HG03103 (cell line): ENCODE measurements around the gene CPNE5.
"Not testable (repeated sequence)": the region's sequence is repeated elsewhere in the genome, so short reads cannot be mapped to it uniquely, and the experiment has no call there.

ENCODE experiments used
- ATAC-seq: cut with Tn5 transposase; IDR thresholded peaks from one replicate; pipeline ENCODE4 v1.9.1; 2021; ENCODE audit warnings: low read depth; ENCODE audit not compliant: unreplicated experiment

The CPNE5 gene

DNA sequence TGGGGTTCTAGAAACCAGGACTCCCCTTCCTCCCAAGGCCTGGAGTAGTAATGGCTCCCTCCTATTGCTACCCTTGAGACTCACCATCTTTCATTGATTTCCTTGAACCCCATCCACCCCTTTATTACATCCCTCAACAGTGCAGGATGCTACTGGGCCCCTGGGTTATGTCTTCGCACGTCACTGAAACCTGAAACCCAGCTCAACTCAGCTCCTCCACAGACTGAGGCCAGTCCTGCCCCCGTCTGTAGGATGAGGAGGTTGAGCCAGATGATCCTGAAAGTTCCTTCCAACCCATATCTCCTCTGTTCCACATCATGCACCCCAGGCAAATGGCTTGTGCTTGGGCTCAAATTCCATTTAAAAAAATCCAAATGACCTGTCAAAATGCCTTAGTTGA, 21.4 kb downstream of the CPNE5 start:
- no peak for ATAC-seq

- ATAC-seq = no peak
Measured at GRCh38 chr6:36817176-36817817, 21.9 kb downstream of the CPNE5 start.

DNA sequence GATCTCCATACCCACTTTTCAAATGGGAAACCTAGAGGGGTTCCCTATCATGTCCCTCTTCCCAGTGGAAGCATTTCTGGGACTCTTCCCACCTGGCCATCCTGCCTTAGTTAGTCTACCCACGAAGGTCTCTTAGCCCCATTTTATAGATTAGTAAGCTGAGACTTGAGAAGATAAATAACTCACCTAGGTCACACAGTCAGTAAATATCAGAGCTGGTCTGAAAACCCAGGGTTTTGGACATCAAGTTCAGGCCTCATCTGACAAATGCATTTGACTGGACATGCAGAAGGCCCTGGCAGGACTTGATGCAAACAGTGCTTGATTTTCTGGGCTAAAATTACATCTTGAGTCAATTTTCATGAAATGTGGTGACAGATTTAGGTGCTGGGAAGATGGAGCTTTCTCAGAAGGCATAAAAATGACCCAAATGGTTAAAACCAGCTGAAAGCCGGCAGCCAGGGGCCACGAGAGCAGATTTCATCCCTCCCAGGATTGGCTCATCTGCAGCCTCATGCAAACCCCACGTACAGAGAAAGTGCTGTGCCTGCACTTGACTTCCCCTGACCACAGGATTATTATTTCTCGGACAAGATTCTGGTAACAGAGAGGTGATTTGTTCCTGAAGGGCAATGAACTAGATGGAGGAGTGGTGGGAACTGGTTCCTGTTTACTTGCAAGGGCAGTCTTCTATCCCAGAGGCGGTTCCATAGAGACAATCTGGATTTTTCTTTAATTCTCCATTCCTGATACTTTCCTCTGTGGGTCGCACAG, 23.1 kb downstream of the CPNE5 start:
- ATAC-seq = no peak

DNA sequence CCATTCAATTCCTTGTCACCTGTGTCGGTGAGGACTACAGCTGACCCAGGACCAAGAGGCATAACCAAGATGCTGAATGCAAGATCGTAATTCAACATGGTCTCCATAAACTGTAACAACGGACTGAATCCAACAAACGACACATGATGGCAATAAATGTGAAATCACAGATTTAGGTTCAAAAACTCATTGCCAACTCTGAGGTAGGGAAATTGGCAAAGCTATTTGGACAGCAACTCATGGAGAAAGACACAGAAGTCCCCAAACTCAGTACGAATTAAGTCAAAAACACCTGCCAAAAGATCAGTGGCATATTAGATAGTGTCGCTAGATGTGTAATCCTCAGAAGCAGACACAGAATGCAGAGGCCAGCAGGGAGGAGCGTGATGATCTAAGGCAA, 25.0 kb downstream of the CPNE5 start:
- ATAC-seq = no peak

- ATAC-seq = no peak
Measured at GRCh38 chr6:36813526-36813925, 25.7 kb downstream of the CPNE5 start.

DNA sequence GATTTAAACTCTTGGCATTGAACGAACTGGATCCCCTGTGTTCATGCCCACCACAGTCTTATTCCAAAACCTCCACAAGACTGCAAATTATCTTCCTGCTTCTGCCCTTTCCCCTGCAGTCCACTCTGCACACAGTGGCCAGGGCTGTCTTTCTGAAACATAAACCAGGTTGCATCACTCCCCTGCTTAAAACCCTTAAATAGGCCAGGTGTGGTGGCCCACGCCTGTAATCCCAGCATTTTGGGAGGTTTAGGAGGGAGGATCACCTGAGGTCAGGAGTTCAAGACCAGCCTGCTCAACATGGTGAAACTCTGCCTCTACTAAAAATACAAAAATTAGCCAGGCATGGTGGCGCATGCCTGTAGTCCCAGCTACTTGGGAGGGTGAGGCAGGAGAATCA, 26.2 kb downstream of the CPNE5 start:
- ATAC-seq = not testable (repeated sequence)

DNA sequence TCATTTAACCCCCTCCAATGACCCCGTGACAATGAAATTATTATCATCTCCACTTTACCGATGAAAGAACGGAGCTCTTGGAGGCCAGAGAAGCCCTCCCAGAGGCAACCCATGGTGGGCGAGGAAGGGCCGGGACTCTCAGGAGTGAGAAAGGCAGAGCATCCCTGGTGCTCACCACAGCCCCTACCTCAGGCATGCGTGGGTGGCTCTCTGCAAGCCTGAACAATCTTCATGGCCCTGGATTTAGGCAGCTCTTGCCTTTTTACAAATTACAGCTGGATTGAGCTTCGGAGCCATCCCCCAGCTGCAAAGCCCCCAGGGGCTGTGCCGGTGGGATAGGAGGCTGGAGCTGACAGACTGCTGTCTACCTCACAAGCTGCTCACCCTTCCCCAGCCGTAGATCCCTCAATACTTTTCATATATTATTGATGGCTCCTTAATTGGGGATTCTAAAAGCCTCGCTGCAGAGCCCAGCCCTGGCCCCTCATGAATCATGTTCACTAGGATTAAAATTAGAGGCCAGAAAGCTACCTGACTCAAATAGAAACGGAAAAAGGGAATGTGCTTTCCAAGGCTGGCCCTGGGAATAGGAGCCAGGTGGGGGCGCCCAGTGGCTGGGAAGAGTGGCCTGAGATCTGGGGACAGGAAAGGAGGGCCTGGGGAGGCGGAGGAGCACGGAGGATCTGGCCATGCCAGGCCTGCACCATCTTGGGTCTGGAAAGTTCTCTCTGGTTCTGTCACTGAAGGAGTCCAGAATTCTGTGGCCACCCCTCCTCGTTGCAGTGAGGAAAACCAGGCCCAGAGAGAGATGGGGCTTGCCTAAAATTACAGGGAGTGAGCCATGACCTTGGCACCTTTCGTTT, 29.1 kb downstream of the CPNE5 start:
- no peak for ATAC-seq

DNA sequence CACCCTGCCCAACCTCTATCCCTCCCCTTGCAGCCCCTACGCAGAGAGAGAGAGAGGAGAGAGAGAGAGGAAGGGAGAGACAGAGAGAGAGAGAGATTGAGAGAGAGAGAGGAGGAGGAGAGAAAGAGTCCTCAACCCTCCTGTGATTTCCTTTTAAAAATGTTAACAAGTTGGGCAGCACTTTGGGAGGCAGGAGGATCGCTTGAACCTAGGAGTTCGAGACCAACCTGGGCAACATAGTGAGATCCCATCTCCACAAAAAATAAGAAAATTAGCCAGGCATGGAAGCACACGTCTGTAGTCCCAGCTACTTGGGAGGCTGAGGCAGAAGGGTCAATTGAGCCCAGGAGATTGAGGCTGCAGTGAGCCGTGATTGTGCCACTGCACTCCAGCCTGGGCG, 30.1 kb downstream of the CPNE5 start:
- ATAC-seq = no peak

- no peak for ATAC-seq
Measured at GRCh38 chr6:36808634-36809033, 30.6 kb downstream of the CPNE5 start.

DNA sequence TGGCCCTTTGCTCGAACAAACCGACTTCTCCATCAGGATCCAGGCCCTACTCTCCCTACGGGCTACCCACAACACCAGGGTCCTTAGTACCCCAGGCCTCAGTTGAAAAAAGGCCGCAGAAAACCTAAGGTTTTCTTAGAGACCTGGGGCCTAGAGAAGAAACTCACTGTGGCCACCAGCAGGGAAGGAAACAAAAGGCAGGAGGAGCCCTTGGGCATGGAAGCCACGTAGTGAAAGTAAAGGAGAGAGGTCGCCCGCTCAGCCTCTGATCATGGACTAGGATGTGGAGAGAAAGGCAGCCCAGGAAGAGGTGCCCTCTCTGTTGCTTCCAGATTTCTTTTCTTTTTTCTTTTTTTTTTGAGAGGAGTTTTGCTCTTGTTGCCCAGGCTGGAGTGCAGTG, 31.5 kb downstream of the CPNE5 start:
- no peak for ATAC-seq

- no peak for ATAC-seq
Measured at GRCh38 chr6:36807143-36807542, 32.1 kb downstream of the CPNE5 start.

GRCh38 chr6:36805917-36806316, 33.3 kb downstream of the CPNE5 start:
- no peak for ATAC-seq

DNA sequence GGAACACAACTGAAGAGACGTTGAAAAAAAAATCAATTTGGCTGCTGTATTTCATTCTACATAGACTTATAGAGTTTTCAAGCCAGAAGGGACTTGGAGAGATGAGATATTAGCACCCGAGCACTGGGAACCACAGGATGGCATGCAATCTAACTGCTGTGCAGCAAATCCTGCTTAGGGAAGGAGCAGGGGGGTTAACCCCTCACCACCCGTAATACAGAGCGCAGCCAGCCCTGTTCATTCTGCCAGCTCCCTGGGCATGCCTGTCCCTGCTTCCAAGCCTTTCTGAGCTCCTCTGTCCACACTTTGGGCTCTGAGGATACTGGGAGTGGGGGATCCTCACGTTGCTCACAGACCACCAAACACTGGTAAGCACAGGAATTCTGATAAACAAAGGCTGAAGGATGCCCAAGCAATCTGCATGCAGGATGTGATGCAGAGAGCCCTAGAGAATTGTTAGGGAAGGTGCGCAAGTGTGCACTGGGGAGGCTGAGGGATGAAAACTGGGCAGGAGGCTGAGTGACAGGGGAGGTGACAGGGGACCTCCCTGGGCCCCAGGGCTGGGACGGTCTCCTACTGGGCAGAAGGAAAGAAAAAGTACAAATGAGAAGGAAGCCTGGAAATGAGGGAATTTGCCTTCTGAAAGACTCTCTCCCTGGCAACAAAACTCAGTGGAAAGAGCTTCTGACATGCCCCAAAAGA, 34.0 kb downstream of the CPNE5 start:
- no peak for ATAC-seq

DNA sequence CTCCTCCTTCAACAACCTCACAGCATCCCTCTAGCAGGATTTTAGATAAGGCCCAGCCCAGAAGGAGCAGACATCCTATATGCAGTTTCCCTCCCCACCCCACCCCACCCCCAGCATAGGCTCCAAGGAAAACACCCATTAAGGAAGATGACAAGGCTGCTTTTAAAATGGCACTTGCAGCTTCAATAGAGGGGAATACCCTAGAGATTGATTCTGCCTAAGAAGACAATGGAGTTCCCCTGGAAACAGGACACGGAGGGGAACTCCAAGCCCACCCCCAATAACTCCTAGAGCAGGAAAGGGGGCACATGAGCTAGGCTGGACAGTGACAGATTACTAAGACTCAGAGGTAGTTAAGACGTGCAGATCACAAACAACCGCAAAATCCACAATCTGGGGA, 34.7 kb downstream of the CPNE5 start:
- ATAC-seq = no peak

DNA sequence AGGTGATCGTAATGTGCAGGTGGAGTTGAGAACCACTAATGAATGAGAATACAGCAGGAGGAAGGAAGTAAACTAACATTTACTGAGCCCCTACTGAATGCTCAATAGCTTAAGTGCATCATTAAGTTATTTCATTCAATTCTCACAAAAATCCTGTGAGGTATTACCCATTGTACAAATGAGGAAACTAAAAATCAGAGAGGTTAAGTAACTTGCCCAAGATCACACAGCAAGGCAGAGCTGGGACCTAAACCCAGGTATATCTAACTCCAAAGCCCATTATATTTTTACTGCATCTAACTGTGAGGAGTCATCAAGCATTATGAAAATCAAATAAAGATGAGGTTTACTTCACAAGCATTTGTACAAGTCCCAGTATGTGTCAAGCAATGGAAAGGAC, 35.3 kb downstream of the CPNE5 start:
- no peak for ATAC-seq

DNA sequence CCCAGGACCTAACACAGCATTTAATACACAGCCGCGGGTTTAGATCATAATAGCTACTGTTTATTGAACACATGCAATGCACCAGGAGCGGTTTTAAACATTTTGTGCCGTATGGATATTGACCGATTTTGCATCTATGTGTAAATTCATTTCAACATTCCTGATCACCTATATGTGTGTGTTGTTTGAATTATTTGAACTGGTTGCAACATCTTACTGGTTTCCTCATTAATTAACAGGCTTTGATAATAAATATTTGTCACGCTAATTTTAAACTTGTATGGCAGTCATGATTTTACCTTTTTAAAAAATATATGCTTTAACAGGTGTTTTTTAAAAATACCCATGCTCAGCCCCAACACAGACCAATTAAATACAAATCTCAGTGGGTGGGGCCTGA, 35.8 kb downstream of the CPNE5 start:
- ATAC-seq = no peak

DNA sequence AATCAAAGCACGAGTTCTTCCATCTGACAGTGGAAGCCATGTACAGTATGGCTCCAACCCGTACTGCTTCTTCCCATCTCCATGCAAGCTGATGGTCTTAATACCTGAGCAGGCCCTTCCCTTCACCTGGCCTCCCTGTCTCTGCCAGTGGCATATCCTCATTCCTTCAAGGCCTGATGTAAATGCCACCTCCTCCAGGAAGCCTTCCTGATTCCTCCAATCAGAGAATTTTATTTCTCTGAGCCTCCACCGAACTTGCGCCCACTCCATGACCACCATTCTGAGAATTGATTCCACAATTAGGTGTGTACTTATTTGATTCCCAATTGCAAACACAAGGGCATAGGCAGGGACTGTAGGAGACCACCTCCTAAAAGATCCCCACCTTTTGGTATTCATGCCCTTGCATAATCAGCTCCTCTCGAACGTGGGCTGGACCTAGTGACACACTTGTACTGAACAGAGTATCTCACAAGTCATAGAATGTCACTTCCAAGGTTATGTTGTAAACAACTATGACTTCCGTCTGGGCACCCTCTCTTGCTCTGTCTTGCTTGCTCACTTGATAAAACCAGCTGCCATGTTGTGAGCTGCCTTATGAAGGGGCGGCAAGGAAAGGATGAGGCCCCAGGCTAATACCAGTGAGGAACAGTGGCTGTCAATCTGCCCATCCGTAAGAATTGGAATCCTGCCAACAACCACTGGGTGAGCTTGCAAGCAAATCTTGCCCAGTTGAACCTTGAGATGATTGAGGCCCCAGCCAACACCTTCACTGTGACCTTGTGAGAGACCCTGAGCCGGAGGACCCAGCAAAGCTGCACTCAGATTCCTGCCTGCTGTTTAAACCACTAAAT, 38.8 kb downstream of the CPNE5 start:
- no peak for ATAC-seq

DNA sequence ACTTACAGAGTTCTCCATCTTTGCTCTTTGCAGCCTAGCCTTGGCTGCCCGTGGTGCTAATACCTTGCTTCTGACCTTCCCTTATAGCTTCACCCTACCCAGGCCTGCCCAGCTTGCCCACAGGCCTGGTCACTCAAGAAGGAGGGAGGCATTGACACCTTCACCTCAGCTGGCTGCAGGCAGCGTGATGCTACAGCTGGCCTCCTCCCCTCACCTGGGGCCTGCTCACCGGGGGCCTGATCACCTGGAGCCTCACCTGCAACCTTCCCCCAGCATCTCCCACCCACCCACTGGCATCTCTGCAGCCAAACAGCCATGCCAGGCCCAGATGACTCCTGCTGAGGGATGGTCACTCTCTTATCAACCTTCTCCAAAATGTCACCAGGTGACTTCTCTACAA, 40.4 kb downstream of the CPNE5 start:
- ATAC-seq = no peak

DNA sequence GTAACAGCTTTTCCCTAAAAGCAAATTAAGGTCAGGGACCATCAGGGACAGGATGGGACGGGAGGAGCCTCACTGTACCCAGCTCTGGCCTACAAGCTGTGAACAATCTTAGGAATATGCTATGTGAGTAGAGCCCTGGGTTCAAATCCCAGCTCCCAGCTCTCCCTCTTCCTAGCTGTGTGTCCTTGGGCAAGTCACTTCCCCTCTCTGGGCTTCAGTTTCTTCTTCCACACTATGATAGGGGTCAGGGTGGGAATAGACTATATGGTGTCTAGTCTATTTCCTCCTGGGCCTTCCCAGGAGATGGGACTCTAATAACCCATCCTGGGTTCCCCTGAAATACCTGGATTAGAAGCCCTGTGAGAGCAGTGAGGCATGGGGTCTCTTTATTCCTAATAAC, 41.6 kb downstream of the CPNE5 start:
- no peak for ATAC-seq

- no peak for ATAC-seq
Measured at GRCh38 chr6:36797055-36797454, 42.2 kb downstream of the CPNE5 start.
